GM23248 (cell line): ENCODE results near the gene MARK3.

Experiments used
- EZH2 ChIP-seq: fragments of 200-600 bp; sonication (generic); IDR thresholded peaks from 2 replicates; pipeline ENCODE4 v1.6.1; 2018; ENCODE audit warnings: antibody characterized with exemption, mild to moderate bottlenecking; ENCODE audit not compliant: insufficient read depth, poor library complexity, severe bottlenecking
- EZH2phosphoT487 ChIP-seq: fragments of 200-600 bp; sonication (generic); IDR thresholded peaks from 2 replicates; pipeline ENCODE4 v1.6.1; 2018; ENCODE audit warnings: antibody characterized with exemption, moderate library complexity, mild to moderate bottlenecking, low read depth; ENCODE audit not compliant: insufficient read depth

- TF ChIP-seq EZH2 (no peak), EZH2phosphoT487 (no peak)
These were observed 89.7 kb downstream of the MARK3 start for GRCh38 chr14:103474893-103475292.
